ENCODE results near the gene FHIT.
"Not testable (repeated sequence)": the region's sequence is repeated elsewhere in the genome, so short reads cannot be mapped to it uniquely, and the experiment has no call there.

The FHIT gene

DNA sequence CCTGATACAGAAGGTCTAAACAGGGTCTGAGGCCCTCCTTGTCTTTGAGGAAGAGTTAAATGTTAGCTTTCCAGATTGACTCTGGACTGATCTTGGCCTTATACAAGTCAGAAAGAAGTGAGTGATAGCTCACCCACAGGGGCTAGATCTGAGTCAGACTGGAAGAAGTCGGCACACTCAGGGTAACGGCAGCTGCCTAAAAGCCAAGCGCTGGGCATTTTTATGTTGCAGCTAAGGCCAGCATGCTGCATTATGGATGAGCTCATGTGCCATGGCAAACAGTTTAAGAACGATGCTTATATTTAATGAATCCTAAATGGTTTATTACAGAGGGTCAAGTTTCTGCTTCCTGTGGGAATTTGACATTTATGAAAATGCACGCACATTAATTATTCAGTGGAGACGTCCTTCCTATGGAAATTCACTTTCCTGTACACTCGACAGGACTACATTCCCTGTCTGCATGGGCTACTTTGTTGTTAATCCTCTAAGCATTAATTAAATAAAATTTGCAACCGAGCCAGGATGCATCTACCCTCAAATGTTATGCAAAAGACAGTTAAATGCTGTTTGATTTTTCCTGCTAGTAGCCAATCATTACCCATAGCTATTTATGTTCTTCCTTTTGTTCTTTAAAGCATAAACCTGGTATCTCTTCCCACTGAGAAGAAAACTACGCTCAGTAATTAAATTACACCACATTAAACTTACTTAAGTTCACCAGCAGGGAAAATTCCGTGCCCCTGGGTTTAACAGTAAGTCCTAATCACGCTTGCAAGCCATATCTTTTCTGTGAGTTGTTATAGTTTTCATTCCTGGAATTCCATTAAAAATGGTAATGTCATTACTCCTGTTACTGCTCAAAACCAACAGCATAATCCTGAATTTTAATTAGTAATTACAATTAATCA is 1438.8 kb downstream of the FHIT start:
- no peak for DNase-seq

DNA sequence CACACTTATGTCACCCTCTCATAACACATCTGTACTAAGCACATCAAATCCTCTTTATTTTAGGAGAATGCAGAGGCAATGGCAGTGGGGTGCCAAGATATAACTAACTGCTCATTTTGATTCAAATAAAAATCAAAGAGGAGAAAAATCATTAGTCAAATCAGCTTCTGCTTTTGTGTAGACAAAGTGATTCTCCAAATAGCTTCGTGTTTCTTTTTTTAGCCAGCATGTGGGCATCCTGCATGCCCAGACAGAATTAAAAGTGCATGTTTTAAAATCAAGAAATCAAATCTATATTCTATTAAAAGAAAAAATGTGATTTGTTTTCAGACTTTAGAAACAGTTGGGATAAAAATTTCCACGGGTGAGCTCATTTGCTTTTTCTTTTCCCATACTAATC is 1440.1 kb downstream of the FHIT start:
- DNase-seq, result no peak

DNA sequence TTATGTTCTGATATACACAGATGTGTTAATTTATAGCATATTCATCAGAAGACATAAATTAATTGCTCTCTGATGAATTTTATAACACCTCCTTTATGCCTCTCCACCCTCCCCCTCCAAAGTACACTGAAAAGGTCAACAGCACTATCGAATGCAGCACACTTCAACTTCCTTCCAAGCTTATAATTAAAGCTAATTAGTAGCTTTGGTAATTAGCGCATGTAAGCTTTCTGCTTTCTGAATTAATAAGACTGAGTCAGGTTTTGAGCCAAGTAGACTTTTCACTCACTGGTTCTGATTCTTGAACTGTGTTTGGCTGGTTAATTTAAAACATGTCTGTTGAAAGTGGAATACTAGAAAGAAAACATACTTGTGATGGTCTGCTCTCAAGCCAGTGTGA is 1440.6 kb downstream of the FHIT start:
- DNase-seq, result no peak

DNA sequence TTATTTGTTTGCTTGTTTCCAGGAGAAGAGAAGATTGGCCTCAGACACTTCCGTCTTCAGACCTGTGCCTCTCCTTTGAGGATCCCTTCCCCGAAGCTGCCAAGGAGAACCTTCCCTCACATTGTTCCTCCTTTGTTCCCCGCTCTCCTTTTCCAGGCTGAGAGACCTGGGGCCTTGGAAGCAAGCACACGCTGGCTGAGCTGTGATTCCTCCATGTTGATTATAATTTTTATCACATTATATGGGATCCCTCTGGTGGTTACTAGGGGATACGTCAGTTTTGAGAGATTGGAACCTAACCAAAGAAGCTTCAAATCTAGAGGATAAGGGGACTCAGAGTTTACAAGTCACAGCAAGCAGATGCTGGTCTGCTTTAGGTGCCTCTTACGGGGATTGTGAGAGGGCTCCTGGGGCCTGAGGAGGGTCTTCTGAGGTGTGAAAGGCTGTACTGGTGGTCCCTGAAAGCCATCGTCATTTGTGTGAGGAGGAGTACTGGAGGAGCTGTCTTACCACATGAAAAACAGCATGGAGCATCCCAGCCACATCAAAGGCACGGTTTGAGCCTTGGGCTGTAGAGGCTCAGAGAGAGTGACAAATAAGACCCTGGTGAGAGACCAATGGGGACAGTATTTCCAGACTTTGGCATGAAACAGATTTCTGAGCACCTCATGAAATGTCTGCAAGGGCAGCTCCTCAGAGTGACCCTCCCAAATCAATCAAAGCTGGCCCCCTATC is 1441.4 kb downstream of the FHIT start:
- DNase-seq, result peak in 2 of 14 donors; percentile 22 to 27

DNA sequence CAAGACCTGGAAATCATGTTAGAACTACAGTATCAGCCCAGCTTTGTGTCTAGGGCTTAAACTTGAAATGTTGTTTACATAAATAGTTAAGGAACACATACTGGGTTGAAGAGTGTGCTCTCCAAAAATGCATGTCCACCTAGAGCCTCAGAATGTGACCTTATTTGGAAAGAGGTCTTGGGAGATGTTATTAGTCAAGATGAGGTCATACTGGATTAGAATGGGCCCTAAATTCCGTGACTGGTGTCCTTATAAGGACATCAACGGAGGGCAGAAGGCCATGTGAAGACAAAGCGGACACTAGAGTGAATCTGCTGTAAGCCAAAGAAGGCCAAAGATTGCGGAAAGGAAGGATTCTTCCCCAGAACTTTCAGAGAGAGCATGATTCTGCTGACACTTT is 1442.2 kb downstream of the FHIT start:
- DNase-seq, result no peak

DNA sequence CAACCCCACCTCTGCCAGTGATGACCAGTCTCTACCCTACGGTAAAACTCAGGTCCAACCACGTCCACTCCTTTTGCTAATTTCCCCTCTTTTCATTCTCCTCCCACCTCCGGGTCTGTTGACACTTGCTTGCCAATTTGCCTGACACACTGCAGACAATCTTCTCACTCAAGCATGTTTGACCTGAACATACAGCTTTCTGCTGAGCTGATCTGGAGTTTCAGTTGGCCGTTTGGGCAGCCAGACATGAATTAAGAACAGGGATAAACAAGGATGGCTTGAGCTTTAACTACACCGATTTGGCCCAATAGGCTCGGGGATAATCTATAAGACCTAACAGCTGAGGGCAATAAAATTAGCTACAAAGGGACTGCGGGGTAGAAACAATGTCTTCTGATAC is 1442.8 kb downstream of the FHIT start:
- no peak for DNase-seq

DNA sequence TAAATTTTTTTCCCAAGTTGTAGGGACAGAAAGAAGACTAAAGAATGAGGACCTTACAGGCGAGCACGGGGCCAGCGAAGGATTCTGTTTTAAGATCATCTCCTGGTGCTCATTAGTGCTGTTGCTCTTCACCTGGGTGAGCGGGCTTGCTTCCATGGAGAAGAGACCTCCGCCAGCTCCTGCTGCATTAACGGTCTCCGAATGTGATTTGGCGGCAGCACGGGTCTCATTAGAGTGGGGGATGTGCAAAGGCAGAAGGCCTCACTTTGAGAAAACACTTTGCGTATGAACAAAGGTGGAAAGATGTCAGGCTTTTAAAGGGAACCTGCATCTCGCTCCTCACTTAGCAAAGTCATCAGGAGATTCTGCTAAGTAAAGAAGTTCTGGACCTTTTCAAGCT is 1448.0 kb downstream of the FHIT start:
- no peak for DNase-seq

DNA sequence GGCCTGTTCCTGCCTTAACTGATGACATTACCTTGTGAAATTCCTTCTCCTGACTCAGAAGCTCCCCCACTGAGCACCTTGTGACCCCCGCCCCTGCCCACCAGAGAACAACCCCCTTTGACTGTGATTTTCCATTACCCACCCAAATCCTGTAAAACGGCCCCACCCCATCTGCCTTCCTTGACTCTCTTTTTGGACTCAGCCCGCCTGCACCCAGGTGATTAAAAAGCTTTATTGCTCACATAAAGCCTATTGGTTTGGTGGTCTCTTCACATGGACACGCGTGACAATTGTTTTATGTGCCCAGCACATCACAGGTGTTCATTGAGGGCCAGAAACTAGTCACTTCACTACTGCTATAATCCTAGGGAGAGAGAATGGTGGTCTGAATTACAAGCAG is 1448.8 kb downstream of the FHIT start:
- not testable (repeated sequence) for DNase-seq

DNA sequence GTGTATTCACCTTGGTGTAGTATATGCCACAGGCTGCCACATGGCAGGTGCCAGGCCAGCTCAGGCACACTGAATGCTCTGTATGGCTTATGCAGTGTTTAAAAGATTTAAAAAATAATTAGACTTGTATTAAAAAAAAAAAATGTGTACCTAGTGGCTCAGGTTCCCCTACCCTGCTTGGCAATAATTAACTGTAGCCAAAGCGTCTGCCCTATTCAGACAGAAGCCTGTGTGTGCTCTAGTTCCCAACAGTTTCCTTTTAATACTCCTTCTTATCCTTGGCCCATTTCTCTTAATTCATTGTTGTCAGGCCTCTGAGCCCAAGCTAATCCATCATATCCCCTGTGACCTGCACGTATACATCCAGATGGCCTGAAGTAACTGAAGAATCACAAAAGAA is 1449.2 kb downstream of the FHIT start:
- no peak for DNase-seq

DNA sequence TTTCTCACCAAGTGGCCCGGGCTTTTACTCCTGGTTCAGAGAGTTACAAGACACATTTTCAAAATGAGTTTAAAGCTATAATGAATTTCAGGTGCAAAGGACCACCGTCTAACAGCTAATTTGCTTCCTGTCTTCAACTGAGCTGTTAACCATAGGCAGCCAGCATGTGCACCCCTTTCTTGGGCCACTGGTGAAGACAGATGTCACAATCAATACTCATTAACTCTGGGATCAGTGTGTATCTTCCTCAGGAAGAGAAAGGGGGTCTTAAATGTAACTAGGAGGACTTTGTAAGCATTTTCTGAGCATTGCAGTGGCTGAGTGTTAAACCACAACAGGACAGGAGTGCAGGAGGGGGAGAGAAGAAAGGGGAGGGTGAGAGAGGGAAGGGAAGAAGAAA is 1450.8 kb downstream of the FHIT start:
- no peak for DNase-seq

DNA sequence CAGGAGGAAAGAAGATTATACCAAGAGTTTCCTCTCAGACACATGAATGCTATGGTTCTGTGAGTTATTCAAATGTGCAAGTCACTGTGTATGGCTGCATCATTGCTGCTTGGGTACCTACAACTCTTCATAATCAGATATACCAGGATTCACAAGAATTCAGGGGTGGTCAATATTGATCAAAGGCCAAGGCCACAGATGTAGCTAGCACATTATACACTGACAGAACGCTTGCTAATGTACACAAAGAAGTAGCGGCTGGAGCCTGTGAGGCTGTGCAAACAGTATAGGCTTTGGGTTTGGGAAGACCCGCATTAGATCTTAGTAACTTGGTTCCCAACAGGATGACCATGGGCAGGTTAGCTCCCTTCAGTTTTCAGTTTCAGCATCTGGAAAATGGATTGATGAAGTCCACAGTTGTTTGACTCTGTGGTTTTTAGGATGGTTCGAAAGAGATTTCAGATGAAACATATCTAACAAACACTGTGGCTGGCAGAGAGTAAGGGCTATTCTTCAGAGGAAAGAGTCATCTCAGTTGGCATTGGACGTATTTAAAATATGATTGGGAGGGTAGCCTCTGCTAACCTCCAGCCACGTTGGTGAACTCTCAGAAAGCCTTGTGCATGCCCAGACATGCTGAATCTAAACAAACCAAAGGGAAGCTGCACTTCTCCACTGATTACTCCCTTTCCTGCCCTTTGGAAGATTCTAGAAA is 1452.7 kb downstream of the FHIT start:
- no peak for DNase-seq

DNA sequence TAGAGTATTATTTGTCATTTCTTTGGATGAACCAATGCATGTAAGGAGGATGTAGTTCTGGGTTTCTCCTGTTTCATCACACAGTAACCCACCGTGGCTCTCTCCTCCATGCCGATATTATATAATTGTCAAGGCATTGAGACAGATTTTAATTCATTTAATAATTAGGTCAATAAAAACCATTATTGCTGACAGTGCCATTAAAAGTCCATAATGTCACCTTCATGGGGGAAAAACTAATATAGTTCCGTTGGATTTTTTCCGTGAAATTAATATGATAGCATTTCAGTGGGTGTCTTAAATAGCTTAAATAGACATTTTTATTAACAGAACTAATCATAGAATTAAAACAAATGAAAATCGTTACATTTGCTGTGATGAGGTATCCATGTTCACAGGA is 1453.7 kb downstream of the FHIT start:
- no peak for DNase-seq

DNA sequence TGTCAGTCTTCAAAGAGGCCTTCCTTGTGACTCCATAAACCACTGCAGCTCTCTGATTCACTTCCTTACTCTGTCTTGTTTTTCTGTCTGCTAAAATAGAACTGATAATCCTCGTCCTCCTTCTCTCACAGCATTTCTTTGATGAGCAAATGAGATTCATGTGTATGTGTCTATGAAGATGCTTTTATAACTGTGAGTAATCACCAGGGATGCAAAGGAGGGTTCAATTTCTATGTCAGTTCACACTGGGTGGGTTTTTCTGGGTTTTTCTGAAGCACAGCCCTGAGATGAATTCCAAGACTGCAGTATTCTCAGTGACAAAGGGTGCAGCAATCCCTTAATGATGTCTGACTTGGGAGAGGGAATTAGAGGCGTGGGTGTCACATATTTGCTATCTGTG is 1454.8 kb downstream of the FHIT start:
- no peak for DNase-seq

DNA sequence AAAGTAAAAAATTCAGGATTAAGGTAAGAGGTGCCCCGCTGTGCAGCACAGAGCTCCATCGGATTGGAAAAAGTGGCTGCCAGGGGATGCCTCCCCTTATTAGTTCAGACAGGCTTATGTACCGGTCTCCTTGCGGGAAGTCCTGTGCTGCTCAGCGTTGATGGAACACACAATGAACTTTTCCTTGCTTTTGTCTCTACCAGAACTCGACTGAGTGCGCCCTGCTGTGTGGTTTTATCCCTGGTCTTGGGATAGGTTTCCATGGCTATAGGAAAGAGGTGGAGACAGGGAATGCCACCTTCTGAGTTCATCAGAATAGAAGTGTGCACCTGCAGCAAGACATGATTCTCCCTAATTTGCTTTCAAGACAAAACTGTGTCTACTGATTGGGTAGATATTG is 1455.5 kb downstream of the FHIT start:
- DNase-seq, result no peak

DNA sequence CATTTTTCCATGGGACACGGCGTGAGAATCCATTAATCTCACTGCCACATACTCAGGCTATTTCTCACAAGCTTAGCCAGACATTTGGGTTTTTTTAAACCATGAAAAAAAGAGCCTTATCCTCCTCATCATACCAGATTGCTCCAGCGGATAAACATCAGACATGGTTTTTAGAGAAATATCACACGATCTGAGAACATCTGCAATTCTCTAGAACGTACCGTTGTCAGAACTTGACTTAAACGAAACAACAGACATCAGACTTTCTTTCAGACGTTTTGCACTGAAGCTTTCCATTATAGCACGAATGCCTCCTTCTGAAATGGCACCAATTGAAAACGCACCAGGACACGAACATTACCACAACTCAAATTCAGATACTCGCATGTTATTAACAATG is 1457.3 kb downstream of the FHIT start:
- no peak for DNase-seq

DNA sequence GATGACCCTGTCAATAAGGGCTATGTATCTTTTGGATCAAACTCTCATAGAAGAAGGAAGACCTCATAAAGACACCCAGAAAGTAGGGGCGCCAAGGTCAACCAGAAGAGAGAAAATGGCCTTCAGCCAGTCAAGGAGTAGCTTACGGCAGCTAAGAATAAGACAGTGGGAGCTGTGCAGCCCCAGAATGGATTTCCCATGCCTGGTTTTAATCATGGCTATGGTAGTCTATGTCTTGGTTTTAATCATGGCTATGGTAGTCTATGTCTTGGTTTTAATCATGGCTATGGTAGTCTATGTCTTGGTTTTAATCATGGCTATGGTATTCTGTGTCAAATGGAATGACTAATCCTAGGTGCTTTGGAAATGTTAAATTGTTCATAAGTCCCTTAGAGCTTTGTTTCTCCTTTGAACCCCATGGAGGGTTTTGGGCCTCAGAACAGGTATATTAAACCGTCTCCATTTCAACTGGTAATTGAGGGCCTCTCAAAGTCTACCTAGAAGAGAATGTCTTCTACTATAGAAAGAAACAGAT is 1459.4 kb downstream of the FHIT start:
- no peak for DNase-seq

DNA sequence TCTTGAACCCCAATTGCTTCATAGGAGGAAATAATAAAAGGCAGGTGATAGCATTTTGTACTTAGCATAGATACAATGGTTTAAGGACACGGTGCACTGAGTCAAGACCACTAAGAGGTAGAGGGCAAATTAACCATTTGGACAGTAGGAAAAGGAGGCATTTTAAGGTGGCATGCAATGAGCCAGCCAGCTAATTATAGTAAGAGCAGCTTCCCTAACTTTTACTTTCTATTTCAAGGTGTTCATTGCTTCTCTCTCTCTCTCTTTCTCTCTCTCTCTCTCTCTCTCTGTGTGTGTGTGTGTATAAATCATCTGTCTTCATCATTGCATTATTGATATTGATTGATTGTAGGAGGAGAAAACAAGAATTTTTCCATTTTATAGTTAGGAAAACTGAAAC is 1461.0 kb downstream of the FHIT start:
- DNase-seq, result no peak

DNA sequence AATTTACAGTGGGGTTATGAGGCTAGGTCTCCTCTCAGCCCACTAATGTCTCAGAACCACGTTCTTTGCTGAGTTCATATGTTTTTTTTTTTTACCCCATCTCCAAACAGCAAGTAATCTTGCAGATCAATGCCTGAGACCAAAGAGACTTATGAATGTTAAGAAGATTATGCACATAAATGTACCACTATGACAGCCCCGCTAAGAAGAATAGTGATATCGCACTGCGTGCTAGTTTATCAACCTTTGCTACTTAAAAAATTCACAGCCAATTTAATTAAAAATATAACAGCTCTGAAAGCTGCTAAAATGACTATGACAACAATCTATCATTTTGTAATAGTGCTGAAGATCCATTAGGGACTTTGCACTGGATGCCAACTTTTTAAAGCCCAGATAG is 1462.5 kb downstream of the FHIT start:
- no peak for DNase-seq

DNA sequence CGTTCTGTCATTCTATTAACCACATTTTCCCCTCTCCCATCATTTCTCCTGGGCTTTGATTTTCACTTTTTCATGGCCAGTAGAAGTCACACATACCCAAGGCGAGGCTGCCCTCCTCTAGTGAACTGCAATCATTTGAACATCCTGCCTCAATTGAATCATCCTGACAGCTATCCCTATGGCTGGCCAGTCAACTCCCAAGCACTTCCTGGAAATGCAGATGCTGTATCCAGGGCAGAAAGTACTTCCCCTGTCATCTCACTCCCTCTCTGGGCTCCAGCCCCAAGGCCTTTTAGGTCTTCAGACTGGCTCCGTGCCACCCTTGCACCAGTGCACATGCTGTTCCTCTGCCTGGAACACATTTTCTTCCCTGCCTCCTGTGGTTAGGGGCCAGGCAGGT is 1463.1 kb downstream of the FHIT start:
- no peak for DNase-seq

DNA sequence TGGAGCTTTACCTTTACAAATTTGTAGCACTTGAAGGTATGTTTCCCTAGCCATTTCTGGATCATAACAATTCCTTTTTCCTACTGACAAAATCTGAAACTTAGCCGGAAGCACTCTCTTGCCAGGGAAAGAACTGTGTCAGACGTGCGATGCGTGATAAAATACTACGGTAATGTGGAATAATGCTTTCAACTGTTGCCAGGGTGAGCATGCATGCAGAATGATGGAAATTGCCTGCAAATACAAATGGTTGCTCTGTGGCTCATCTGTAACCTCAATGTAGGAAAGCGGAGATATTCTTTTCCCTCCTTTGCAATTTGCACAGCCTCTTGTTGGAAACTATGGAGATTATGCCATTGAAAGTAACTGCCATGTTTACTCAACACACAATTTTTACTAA is 1464.9 kb downstream of the FHIT start:
- DNase-seq, result no peak

DNA sequence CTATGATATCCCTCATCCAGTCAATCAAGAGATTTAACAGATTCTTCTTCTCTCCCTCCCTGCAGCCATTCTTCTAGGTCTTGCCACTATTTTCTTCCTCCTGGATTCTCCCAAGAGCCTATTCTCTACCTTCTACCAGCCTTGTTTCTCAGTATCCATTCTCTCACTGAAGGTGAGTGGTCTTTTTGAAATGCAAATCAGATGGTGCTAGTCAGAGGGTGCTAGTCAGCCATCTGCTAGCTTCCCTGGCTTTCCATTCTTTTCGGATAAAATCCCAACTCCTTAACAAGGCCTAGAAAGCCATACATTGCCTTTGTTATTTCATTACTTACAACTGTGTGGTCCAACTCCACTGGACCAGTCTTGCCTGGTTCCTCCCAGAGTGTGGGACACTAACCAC is 1467.1 kb downstream of the FHIT start:
- DNase-seq, result no peak

DNA sequence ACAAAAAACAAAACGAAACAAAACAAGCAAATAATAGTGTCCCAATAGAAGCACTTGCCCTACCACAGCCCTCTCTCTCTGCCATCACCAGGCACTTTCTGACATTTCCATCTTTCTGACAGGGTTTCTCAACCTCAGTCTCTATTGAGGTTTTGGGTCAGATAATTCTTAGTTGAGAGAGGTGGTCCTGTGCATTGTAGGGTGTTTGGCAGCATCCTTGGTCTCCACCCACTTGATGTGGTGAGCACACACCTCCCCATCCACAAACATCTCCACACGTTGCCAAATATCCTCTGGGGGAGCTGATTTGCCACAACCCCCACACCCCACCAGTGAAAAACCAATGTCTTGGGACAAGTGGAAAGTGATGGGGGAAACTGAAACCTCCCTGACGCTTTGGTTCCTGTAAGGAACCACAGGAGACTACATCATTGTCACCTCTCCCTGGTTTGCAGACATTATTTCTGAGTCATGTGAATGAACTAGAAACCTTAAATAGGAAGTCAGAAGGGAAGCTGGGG is 1467.7 kb downstream of the FHIT start:
- no peak for DNase-seq

DNA sequence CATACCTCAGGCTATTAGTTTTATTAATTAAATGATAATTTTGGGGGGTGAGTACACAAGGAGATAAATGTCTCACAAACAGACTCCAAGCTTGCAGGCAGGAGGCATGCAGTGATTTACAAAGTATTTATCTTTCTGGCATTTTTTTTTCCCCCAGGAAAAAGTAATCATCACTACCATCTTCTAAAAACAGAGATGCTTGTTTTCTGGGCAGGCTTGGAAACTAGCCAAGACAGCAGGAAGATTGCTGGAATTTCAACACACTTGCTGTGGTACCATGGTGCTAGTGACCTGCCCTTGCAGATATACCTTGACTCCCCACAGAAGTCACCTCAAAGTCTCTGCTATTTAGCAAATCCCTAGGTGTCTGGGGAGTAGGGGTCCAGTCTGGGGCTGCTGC is 1468.6 kb downstream of the FHIT start:
- DNase-seq, result no peak

All from C1 segment of cervical spinal cord (tissue), 14 donors.